Adrenal gland (tissue), 5 donors: ENCODE measurements around the gene CHDH.

Source experiments
- POLR2A ChIP-seq, 2 donors: fragments of 450-650 bp; IDR thresholded peaks; one replicate each; pipeline ENCODE4 v1.6.1; 2017; ENCODE audit warnings: antibody characterized with exemption in 2 of 2, mild to moderate bottlenecking in 2 of 2, moderate library complexity in 1 of 2
- TF ChIP-seq, protein P1 (sequence below), 6 experiments: fragments of 450-650 bp in 4 of 6; fragments of 200-600 bp in 2 of 6; sonication (generic) in 1 of 6; IDR thresholded peaks; 1 replicate in 5 of 6; 2 replicates in 1 of 6; pipeline versions ENCODE4 v1.5.1 to v1.8.0; 2016 to 2021; ENCODE audit warnings: antibody characterized with exemption in 6 of 6, mild to moderate bottlenecking in 2 of 6, moderate library complexity in 1 of 6
- donor health status: DM: no; HTN: no; CAD: no.

DNA sequence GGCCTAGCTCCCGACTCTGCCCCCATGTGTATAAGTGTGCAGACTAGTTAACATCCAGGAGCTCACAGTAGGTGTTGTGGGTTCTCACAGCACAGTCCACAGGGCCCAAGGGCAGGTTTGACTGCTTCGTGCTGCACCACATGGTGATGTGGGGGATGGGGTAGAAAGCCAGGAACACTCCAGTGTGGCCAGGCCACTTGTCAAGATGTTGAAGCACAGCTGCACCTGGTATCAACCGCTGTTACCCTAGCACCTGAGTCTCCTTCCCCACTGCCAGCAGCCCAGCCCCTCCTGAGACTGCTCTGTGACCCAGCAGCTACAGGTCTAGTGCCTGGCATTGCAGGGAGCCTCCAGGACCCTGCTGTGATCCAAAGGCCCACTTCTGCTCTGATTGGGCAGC, 53.4 kb downstream of the CHDH start:
- TF ChIP-seq, protein P1, sequence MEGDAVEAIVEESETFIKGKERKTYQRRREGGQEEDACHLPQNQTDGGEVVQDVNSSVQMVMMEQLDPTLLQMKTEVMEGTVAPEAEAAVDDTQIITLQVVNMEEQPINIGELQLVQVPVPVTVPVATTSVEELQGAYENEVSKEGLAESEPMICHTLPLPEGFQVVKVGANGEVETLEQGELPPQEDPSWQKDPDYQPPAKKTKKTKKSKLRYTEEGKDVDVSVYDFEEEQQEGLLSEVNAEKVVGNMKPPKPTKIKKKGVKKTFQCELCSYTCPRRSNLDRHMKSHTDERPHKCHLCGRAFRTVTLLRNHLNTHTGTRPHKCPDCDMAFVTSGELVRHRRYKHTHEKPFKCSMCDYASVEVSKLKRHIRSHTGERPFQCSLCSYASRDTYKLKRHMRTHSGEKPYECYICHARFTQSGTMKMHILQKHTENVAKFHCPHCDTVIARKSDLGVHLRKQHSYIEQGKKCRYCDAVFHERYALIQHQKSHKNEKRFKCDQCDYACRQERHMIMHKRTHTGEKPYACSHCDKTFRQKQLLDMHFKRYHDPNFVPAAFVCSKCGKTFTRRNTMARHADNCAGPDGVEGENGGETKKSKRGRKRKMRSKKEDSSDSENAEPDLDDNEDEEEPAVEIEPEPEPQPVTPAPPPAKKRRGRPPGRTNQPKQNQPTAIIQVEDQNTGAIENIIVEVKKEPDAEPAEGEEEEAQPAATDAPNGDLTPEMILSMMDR (IDR thresholded peaks at IDR 0.05) = no peak
- no peak for TF ChIP-seq POLR2A (IDR thresholded peaks at IDR 0.05)
